ENCODE measurements around the gene ITPRID1. TPM values are rescaled to one million over a fixed set of nuclear protein-coding genes. Genes with fewer than 3 reads are reported as not detected.
A peak's percentile ranks its signal among the peaks of the same experiment; 100 is the strongest.

Gene ITPRID1
- polyA plus RNA-seq, result 0.01 TPM in 1 of 3 replicates, not detected in the others
- not detected for polyA plus RNA-seq (2011; ENCODE audit: low read depth)
- polyA plus RNA-seq (2011; cell fraction: cytosol; rRNA removed), result not detected in 2 replicates
- not detected in 2 replicates for polyA plus RNA-seq (2011; cell fraction: nucleus; rRNA removed)
- polyA plus RNA-seq (2012; ENCODE audit: low replicate concordance), result not detected in 2 replicates
- not detected in 3 replicates for polyA minus RNA-seq
- polyA minus RNA-seq (2011; cell fraction: cytosol; rRNA and poly(A)+ RNA removed), result not detected
- not detected in 2 replicates for polyA minus RNA-seq (2011; cell fraction: nucleus; rRNA and poly(A)+ RNA removed)

- TF ChIP-seq EZH2 (IDR thresholded peaks at IDR 0.05; ENCODE audit: low read length) (no peak), CTCF (optimal IDR thresholded peaks at IDR 0.05 in 1 of 3, IDR thresholded peaks at IDR 0.05 in 1 of 3, conservative IDR thresholded peaks at IDR 0.05 in 1 of 3; ENCODE audit: extremely low read depth in 1 of 3, insufficient read depth in 2 of 3, low read length in 3 of 3) (no peak)
- Histone ChIP-seq H3K4me1 (ENCODE audit: control insufficient read depth, extremely low read depth, insufficient read depth, low read length) (no peaks in the 10 kb centered on the region), H3K9me1 (ENCODE audit: control insufficient read depth, extremely low read depth, insufficient read depth, low read length) (no peaks in the 10 kb centered on the region), H3K9ac (ENCODE audit: control insufficient read depth, extremely low read depth, insufficient read depth, low read length) (no peak within 1 kb of the TSS), H3K79me2 (ENCODE audit: control insufficient read depth, insufficient read depth, low read length) (no peaks in the 10 kb centered on the region), H3K36me3 (ENCODE audit: control insufficient read depth in 2 of 2, extremely low read depth in 1 of 2, insufficient read depth in 2 of 2, low read length in 2 of 2) (no peaks in the 10 kb centered on the region), H3K27me3 (ENCODE audit: control insufficient read depth, extremely low read depth, insufficient read depth, low read length) (no peaks in the 10 kb centered on the region), H3K27ac (ENCODE audit: control insufficient read depth, insufficient read depth, low read length) (no peak within 1 kb of the TSS), H3K4me3 (ENCODE audit: control insufficient read depth in 2 of 3, extremely low read depth in 1 of 3, insufficient read depth in 2 of 3, low read depth in 1 of 3, low read length in 3 of 3) (no peak within 1 kb of the TSS), H3K4me2 (ENCODE audit: control insufficient read depth, extremely low read depth, insufficient read depth, low read depth, low read length) (no peak within 1 kb of the TSS), H2AFZ (ENCODE audit: control insufficient read depth, low read length) (no peak within 1 kb of the TSS), H4K20me1 (ENCODE audit: control insufficient read depth, extremely low read depth, insufficient read depth, low read length) (no peaks in the 10 kb centered on the region), H3K9me3 (ENCODE audit: control insufficient read depth, low read depth, low read length) (no peaks in the 10 kb centered on the region)
- FAIRE-seq (no peak), DNase-seq (ENCODE audit: low read depth, low spot score) (no peak)
- dilution Hi-C loops (cut with MboI; ENCODE audit: extremely low pct_ligation_motif_present, low sequenced_read_pairs), result no loop called here
Measured at GRCh38 chr7:31513790-31514189, at the start of gene ITPRID1. Gene ITPRID1, plus strand, starts transcription at chr7:31514090. Its CDS starts 38,935 bp downstream, at chr7:31553025.

- FAIRE-seq (no peak), DNase-seq (ENCODE audit: low read depth, low spot score) (no peak)
- Histone ChIP-seq H4K20me1 (ENCODE audit: control insufficient read depth, extremely low read depth, insufficient read depth, low read length) (no peaks in the 10 kb centered on the region), H3K36me3 (ENCODE audit: control insufficient read depth in 2 of 2, extremely low read depth in 1 of 2, insufficient read depth in 2 of 2, low read length in 2 of 2) (no peaks in the 10 kb centered on the region), H3K27me3 (ENCODE audit: control insufficient read depth, extremely low read depth, insufficient read depth, low read length) (no peaks in the 10 kb centered on the region), H3K4me1 (ENCODE audit: control insufficient read depth, extremely low read depth, insufficient read depth, low read length) (peaks cover 20% of the 10 kb centered on the region), H3K4me2 (ENCODE audit: control insufficient read depth, extremely low read depth, insufficient read depth, low read depth, low read length) (peak overlapping the region; percentile 46), H3K79me2 (ENCODE audit: control insufficient read depth, insufficient read depth, low read length) (no peaks in the 10 kb centered on the region), H3K9me3 (ENCODE audit: control insufficient read depth, low read depth, low read length) (no peaks in the 10 kb centered on the region), H3K9ac (ENCODE audit: control insufficient read depth, extremely low read depth, insufficient read depth, low read length) (no peak overlapping the region), H3K9me1 (ENCODE audit: control insufficient read depth, extremely low read depth, insufficient read depth, low read length) (no peaks in the 10 kb centered on the region), H3K4me3 (ENCODE audit: control insufficient read depth in 2 of 3, extremely low read depth in 1 of 3, insufficient read depth in 2 of 3, low read depth in 1 of 3, low read length in 3 of 3) (no peak overlapping the region), H2AFZ (ENCODE audit: control insufficient read depth, low read length) (no peak overlapping the region), H3K27ac (ENCODE audit: control insufficient read depth, insufficient read depth, low read length) (no peak overlapping the region)
- TF ChIP-seq EZH2 (IDR thresholded peaks at IDR 0.05; ENCODE audit: low read length) (no peak), CTCF (optimal IDR thresholded peaks at IDR 0.05 in 1 of 3, IDR thresholded peaks at IDR 0.05 in 1 of 3, conservative IDR thresholded peaks at IDR 0.05 in 1 of 3; ENCODE audit: extremely low read depth in 1 of 3, insufficient read depth in 2 of 3, low read length in 3 of 3) (no peak)
- dilution Hi-C loops (cut with MboI; ENCODE audit: extremely low pct_ligation_motif_present, low sequenced_read_pairs), result no loop called here
Measured at GRCh38 chr7:31464601-31465000, 49.3 kb upstream of the ITPRID1 start.

Data from keratinocyte (primary cell).